ENCODE data around the gene RAP2A.

GRCh38 chr13:97417698-97418097, 16.3 kb upstream of the RAP2A start:
- TF ChIP-seq CTCF (IDR thresholded peaks at IDR 0.05), result no peak
- TF ChIP-seq POLR2A (IDR thresholded peaks at IDR 0.05), result no peak

Data from body of pancreas (tissue), 4 donors.